HG03575 (cell line): ENCODE measurements around the gene FGF18.

ENCODE experiments used
- ATAC-seq: cut with Tn5 transposase; IDR thresholded peaks from one replicate; pipeline ENCODE4 v1.9.1; 2021; ENCODE audit not compliant: unreplicated experiment, insufficient number of reproducible peaks, low FRiP score; ENCODE audit errors: extremely low read depth

The FGF18 gene

GRCh38 chr5:171455522-171455921 is 36.1 kb downstream of the FGF18 start:
- ATAC-seq, result no peak

- ATAC-seq, result no peak
Observed at GRCh38 chr5:171457208-171457981, 37.9 kb downstream of the FGF18 start.

- ATAC-seq, result no peak
Observed at GRCh38 chr5:171459839-171460238, 40.4 kb downstream of the FGF18 start.

GRCh38 chr5:171462136-171462927 is 42.9 kb downstream of the FGF18 start:
- ATAC-seq, result no peak

- no peak for ATAC-seq
Observed at GRCh38 chr5:171462928-171463861, 43.7 kb downstream of the FGF18 start.

- ATAC-seq, result no peak
Observed at GRCh38 chr5:171463862-171464229, 44.4 kb downstream of the FGF18 start.

- no peak for ATAC-seq
Observed at GRCh38 chr5:171464829-171465228, 45.4 kb downstream of the FGF18 start.

GRCh38 chr5:171467107-171467506 is 47.7 kb downstream of the FGF18 start:
- no peak for ATAC-seq

GRCh38 chr5:171469326-171469725 is 49.9 kb downstream of the FGF18 start:
- no peak for ATAC-seq

- no peak for ATAC-seq
Observed at GRCh38 chr5:171470420-171470819, 51.0 kb downstream of the FGF18 start.

- no peak for ATAC-seq
Observed at GRCh38 chr5:171474230-171474813, 54.9 kb downstream of the FGF18 start.

GRCh38 chr5:171475596-171475995 is 56.1 kb downstream of the FGF18 start:
- no peak for ATAC-seq

GRCh38 chr5:171476701-171477100 is 57.3 kb downstream of the FGF18 start:
- no peak for ATAC-seq

GRCh38 chr5:171477101-171477500 is 57.7 kb downstream of the FGF18 start:
- ATAC-seq, result no peak

GRCh38 chr5:171477666-171478065 is 58.2 kb downstream of the FGF18 start:
- ATAC-seq, result no peak

GRCh38 chr5:171478946-171479775 is 59.7 kb downstream of the FGF18 start:
- no peak for ATAC-seq

- no peak for ATAC-seq
Observed at GRCh38 chr5:171479776-171480125, 60.3 kb downstream of the FGF18 start.

GRCh38 chr5:171480239-171480638 is 60.8 kb downstream of the FGF18 start:
- no peak for ATAC-seq
